Fibroblast of lung (primary cell): Measurements from ENCODE around the gene CEP43. TPM values are rescaled to one million over a fixed set of nuclear protein-coding genes. Genes with fewer than 3 reads are reported as not detected.

ENCODE experiments used
- DNase-seq, 2 donors: peaks; one replicate each; pipeline versions ENCODE4 v3.0.0 to v3.0.0-alpha.2; 2010; ENCODE audit warnings: low read depth in 2 of 2
- H2AFZ ChIP-seq: 2 replicates; pipeline ENCODE4 v1.5.1; 2012; ENCODE audit warnings: low read length, control low read depth, inconsistent platforms
- H3K27ac ChIP-seq: 2 replicates; pipeline ENCODE4 v1.5.1; 2011; ENCODE audit warnings: low read length, control low read depth; ENCODE audit not compliant: insufficient read depth
- H3K27me3 ChIP-seq: 2 replicates; pipeline ENCODE4 v1.5.1; 2011; ENCODE audit warnings: mild to moderate bottlenecking, low read length; ENCODE audit not compliant: control insufficient read depth, insufficient read depth
- H3K36me3 ChIP-seq: 2 replicates; pipeline ENCODE4 v1.5.1; 2011; ENCODE audit warnings: low read length; ENCODE audit not compliant: control insufficient read depth, insufficient read depth
- H3K4me1 ChIP-seq: 2 replicates; pipeline ENCODE4 v1.5.1; 2011; ENCODE audit warnings: low read length; ENCODE audit not compliant: control insufficient read depth, insufficient read depth; ENCODE audit errors: extremely low read depth
- H3K4me2 ChIP-seq: 2 replicates; pipeline ENCODE4 v1.5.1; 2011; ENCODE audit warnings: low read length, control low read depth; ENCODE audit not compliant: insufficient read depth; ENCODE audit errors: extremely low read depth
- H3K4me3 ChIP-seq, 4 experiments: fragments of 200-600 bp in 1 of 4; sonication (generic) in 1 of 4; replicated peaks in 1 of 4; 2 replicates each; pipeline ENCODE4 v1.5.1; 2011 to 2016; ENCODE audit warnings: low read length in 4 of 4, low read depth in 3 of 4, mild to moderate bottlenecking in 3 of 4, control low read depth in 2 of 4, inconsistent platforms in 1 of 4, mixed read lengths in 1 of 4; ENCODE audit not compliant: insufficient read depth in 1 of 4; ENCODE audit errors: control extremely low read depth in 1 of 4
- H3K79me2 ChIP-seq: 2 replicates; pipeline ENCODE4 v1.5.1; 2012; ENCODE audit warnings: mild to moderate bottlenecking, low read length, inconsistent platforms; ENCODE audit not compliant: control insufficient read depth, insufficient read depth
- H3K9ac ChIP-seq: 2 replicates; pipeline ENCODE4 v1.5.1; 2011; ENCODE audit warnings: mild to moderate bottlenecking, low read length, control low read depth; ENCODE audit not compliant: insufficient read depth
- H3K9me3 ChIP-seq: 2 replicates; pipeline ENCODE4 v1.5.1; 2012; ENCODE audit warnings: low read depth, low read length; ENCODE audit not compliant: control insufficient read depth, insufficient read depth
- H4K20me1 ChIP-seq: 2 replicates; pipeline ENCODE4 v1.5.1; 2011; ENCODE audit warnings: low read length; ENCODE audit not compliant: control insufficient read depth, insufficient read depth; ENCODE audit errors: extremely low read depth
- CTCF ChIP-seq, 2 donors: IDR thresholded peaks in 1 of 2; conservative IDR thresholded peaks in 1 of 2; 1 replicate in 1 of 2; 2 replicates in 1 of 2; pipeline ENCODE4 v1.5.1; 2011 to 2012; ENCODE audit warnings: low read length in 2 of 2, control low read depth in 1 of 2, inconsistent platforms in 1 of 2, low read depth in 1 of 2, mild to moderate bottlenecking in 1 of 2
- EZH2 ChIP-seq: IDR thresholded peaks from 2 replicates; pipeline ENCODE4 v1.5.1; 2012; ENCODE audit warnings: low read length, control low read depth, mild to moderate bottlenecking; ENCODE audit errors: missing control alignments
- polyA plus RNA-seq, 2 donors: library from polyadenylated mRNA; depleted of rRNA in 1 of 2; stranded (reverse) in 1 of 2; unstranded in 1 of 2; fragments of >200 nt; gene quantifications; 2 replicates each; pipeline ENCODE4 v1.2.1, GENCODE V29; 2011 to 2012; ENCODE audit warnings: missing spikeins in 1 of 2
- total RNA-seq: library from RNA; depleted of rRNA; stranded (reverse); fragments of >200 nt; gene quantifications from 2 replicates; pipeline ENCODE4 v1.2.1, GENCODE V29; 2014

CEP43 gene
- total and polyA plus RNA-seq, 2 donors (not counting 1 experiment from before 2014, with no cell fraction given) = 11.2 to 18.0 TPM

DNA sequence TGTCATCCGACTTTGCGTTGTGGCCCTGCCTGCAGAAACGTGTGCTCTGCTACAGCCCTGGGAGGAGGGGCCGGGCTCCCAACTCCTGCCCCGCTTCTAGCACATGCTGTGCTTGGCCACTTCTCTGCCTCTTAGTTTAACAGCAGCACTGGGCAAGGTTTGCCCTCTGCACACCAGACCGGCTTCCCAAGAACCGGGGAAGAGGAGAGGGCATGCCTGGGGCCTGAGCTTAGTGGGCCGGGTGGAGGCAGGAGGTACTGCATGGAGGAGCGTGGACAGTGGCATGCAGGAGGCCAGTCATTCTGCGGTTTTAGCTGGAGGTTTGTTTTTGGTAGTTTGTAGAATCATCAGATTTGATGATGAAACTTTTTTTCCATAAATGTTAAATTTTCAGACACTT, 45.5 kb downstream of the CEP43 start:
- Histone ChIP-seq H3K27me3 (no peaks in the 10 kb centered on the region), H3K79me2 (no peaks in the 10 kb centered on the region), H3K36me3 (no peaks in the 10 kb centered on the region), H3K4me1 (no peaks in the 10 kb centered on the region), H3K4me3 (no peak overlapping the region), H3K9ac (no peak overlapping the region), H2AFZ (no peak overlapping the region), H3K9me3 (no peaks in the 10 kb centered on the region), H3K27ac (no peak overlapping the region), H3K4me2 (no peak overlapping the region), H4K20me1 (no peaks in the 10 kb centered on the region)
- DNase-seq = peak; percentile 3 to 4
- no peak for TF ChIP-seq EZH2
- no peak for TF ChIP-seq CTCF (conservative IDR thresholded peaks at IDR 0.05 in 1 of 2, IDR thresholded peaks at IDR 0.05 in 1 of 2; ENCODE audit: low read depth in 1 of 2, low read length in 2 of 2)

- Histone ChIP-seq H3K27ac (no peak overlapping the region), H4K20me1 (no peaks in the 10 kb centered on the region), H3K9ac (no peak overlapping the region), H3K27me3 (no peaks in the 10 kb centered on the region), H3K4me2 (no peak overlapping the region), H3K36me3 (no peaks in the 10 kb centered on the region), H3K9me3 (no peaks in the 10 kb centered on the region), H3K4me3 (no peak overlapping the region), H3K4me1 (no peaks in the 10 kb centered on the region), H3K79me2 (no peaks in the 10 kb centered on the region), H2AFZ (no peak overlapping the region)
- TF ChIP-seq CTCF (conservative IDR thresholded peaks at IDR 0.05 in 1 of 2, IDR thresholded peaks at IDR 0.05 in 1 of 2; ENCODE audit: low read depth in 1 of 2, low read length in 2 of 2) (no peak), EZH2 (no peak)
- no peak for DNase-seq
These were observed 46.8 kb downstream of the CEP43 start for GRCh38 chr6:167045828-167046580.

DNA sequence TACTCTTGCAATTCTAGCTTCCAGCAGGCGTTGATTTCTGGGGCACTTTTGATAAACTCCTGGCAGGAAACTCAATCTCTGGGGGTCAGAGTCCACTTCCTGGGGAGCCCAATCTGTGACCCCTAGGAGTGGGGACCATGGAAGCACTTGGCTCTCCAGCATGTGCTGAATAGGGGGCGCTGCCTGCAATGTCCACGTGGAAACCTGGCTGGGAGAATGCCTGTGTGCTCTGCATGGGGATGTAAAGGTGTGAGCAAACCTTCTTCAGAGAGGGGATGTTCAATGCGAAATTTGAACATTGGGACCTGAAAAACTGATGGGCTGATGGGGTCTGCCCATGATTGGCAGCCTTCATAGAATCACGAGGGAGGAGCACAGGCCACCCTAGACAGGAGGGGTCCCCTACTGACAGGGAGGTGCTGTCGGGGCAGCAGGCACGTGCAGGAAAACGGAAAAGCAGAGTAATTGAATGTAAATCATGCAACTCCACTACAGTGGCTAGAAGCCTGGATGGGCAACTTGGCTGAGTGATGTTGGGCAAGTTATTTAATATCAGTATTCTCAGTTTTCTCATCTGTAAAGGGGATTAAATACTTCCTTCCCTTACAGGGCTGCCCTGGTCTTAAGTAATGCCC, 47.8 kb downstream of the CEP43 start:
- H3K9ac ChIP-seq = no peak overlapping the region
- H3K79me2 ChIP-seq = no peaks in the 10 kb centered on the region
- DNase-seq = no peak
- no peaks in the 10 kb centered on the region for H3K4me1 ChIP-seq
- no peak overlapping the region for H2AFZ ChIP-seq
- H3K4me2 ChIP-seq = no peak overlapping the region
- no peaks in the 10 kb centered on the region for H3K9me3 ChIP-seq
- no peak overlapping the region for H3K27ac ChIP-seq
- no peaks in the 10 kb centered on the region for H4K20me1 ChIP-seq
- TF ChIP-seq CTCF (conservative IDR thresholded peaks at IDR 0.05 in 1 of 2, IDR thresholded peaks at IDR 0.05 in 1 of 2; ENCODE audit: low read depth in 1 of 2, low read length in 2 of 2) = no peak
- TF ChIP-seq EZH2 = no peak
- H3K36me3 ChIP-seq = no peaks in the 10 kb centered on the region
- H3K27me3 ChIP-seq = no peaks in the 10 kb centered on the region
- no peak overlapping the region for H3K4me3 ChIP-seq
